NOMO-1 (cell line): ENCODE data around the gene PDGFB.
A peak's percentile ranks its signal among the peaks of the same experiment; 100 is the strongest.

Experiments used
- DNase-seq, 2 experiments: peaks; one replicate each; lab custom pipeline; 2025; ENCODE audit not compliant: unreplicated experiment in 2 of 2; lab: John Stamatoyannopoulos, UW

The PDGFB gene

DNA sequence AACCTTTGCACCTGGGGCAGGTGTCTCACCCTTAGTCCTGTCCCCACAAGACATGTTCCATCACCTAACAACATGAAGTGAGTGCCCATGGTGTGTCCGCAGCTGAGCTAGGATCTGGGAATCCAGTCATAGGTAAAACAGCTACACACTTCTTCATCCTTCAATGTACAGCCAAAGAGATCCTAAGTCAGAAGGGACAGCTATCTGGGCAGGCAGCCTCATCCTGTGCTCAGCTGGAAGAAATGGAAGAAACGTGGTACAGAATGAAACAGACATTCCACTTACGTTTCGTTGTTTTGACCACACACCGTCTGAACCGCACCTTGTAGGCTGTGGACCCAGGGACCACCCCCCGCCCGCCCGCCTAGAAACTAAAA, 30.8 kb downstream of the PDGFB start:
- no peak for DNase-seq

- no peak for DNase-seq
Observed at GRCh38 chr22:39212721-39213376, 31.9 kb downstream of the PDGFB start.

DNA sequence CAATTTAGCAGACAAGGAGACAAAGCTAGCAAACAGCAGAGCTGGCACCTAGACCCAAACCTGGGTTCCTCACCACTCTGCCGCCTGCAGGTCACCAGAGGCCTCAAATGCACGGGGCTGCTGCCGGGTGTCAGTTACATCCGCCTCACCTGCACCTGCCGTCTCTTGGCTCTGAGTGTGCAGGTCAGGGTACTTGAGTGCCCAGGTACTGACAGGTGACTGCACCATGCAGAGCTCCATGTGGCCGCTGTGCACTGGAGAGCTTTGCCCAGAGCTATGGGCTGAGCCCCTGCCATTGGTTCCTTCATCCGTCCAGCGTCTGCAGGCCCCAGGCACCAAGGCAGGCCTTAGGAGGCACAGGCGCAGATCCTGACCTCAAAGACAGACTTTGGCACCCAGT, 35.0 kb downstream of the PDGFB start:
- no peak for DNase-seq

DNA sequence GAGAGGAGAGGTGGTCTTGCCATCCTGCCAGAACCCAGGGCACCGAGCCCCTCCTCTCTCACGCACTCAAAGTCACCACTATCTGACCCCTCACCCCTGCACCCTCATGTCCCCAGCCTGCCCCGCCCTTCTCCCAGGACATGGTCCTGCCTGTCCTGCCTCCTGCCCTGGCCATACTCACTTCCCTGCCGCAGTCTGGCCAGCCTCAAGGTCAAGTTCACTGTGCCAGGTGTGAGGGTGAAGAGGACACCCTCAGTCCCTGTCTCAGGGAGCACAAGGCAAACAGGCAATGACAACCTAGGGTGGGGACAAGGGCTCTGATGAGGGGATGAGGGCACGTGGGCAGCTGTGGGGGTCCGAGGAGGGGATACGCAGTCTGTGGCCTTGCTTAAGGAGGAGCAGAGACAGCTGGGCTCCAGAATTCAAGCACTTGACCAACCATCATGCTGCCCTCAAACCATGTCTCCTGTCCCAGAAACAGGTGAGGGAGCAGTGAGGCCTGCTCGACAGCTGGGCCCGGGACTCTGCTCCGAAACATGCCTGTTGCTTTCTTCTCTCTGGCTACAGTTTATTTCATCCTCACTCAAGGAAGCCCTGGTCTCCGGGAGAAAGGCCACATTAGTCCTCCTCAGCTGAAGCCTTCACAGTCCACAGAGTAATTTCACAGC, 36.6 kb downstream of the PDGFB start:
- DNase-seq, result no peak

- DNase-seq, result no peak
Observed at GRCh38 chr22:39207141-39208012, 37.4 kb downstream of the PDGFB start.

DNA sequence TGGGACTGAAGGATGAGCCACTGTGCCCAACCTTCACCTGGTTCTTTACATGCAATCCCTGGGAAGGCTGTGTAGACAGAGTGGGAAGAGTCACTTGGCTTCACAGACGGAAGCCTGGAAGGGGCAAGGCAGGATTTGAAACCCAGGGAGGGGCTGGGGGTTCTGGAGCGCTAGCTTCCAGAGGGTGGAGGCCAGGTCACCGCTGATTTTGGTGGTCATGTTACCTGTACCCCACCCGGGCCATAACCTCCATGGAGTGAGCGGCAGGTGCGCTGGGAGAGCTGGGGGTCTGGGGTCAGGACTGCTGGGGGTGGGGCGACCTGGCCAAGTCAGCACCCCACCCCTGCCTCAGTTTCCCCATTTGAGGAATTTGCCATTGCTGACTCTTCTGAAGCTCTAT, 38.3 kb downstream of the PDGFB start:
- DNase-seq, result no peak

GRCh38 chr22:39205344-39206021, 39.3 kb downstream of the PDGFB start:
- peak in 1 of 2 experiments; percentile 27 for DNase-seq

DNA sequence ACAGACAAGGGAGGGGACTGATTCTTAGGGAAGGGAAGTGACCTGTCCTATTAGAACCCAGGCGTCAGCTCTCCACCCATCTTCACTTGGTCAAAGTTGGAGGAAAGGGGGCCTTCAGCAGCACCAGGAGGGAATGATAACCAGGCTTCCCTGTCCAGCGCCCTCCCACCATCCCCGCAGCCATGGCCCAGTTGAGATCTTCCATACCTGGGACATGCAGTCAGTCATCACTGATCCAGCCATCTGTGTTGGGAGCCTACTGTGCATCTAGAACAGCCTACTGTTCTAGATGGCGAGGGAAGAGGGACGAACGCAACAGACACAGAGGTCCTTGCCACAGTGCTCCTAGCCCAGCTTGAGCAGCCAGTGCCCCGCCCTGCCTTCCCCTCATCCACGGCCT, 40.6 kb downstream of the PDGFB start:
- DNase-seq, result no peak

- peak in 1 of 2 experiments; percentile 28 for DNase-seq
Observed at GRCh38 chr22:39197578-39197977, 47.2 kb downstream of the PDGFB start.

DNA sequence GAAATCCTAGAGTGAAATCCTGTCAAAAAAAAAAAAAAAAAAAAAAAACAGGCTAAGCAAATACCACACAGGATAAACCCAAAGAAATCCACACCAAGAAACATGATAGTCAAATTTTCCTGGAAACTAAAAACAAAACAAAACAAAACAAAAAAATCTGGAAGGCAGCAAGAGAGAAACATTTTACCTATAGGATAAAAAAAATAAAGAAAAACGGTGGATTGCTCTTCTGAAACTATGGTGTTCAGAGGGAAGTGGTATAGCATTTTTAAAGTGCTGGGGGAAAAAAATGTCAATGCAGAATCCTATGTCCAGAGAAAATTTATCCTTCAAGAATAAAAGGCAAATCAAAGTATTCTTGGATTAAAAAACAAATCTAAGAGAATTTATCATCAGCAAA, 50.7 kb downstream of the PDGFB start:
- DNase-seq, result no peak

- DNase-seq, result no peak
Observed at GRCh38 chr22:39188809-39189208, 56.0 kb downstream of the PDGFB start.

GRCh38 chr22:39185601-39186012, 59.2 kb downstream of the PDGFB start:
- no peak for DNase-seq

GRCh38 chr22:39184586-39185577, 59.9 kb downstream of the PDGFB start:
- DNase-seq, result no peak

GRCh38 chr22:39183991-39184585, 60.7 kb downstream of the PDGFB start:
- DNase-seq, result no peak

DNA sequence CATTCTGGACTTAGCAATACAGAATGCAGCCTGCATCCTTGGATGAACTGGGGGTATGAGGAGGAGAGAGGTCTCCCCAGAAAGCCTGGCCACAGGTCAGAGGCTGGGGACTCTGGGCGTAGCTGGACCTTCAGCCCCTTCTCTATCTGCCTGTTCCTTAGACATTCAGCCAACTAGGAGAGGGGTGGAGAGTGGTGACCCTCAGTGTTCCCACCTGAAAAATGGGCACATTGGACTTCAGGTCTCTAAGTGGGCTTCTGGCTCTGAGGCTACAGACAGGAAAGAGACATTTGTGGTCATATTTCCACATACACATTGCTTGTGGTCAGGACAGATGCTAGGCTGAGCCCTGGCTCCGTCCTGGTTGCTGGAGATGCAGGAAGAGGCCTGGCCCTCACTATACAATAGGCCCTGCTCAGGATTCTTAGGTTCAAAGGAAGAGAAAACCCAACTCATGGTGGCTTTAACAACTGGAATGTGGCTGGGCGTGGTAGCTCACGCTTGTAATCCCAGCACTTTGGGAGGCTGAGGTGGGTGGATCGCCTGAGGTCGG, 62.2 kb downstream of the PDGFB start:
- no peak for DNase-seq

GRCh38 chr22:39181778-39182177, 63.0 kb downstream of the PDGFB start:
- no peak for DNase-seq

GRCh38 chr22:39181356-39181755, 63.4 kb downstream of the PDGFB start:
- no peak for DNase-seq

- no peak for DNase-seq
Observed at GRCh38 chr22:39179841-39180335, 64.9 kb downstream of the PDGFB start.

DNA sequence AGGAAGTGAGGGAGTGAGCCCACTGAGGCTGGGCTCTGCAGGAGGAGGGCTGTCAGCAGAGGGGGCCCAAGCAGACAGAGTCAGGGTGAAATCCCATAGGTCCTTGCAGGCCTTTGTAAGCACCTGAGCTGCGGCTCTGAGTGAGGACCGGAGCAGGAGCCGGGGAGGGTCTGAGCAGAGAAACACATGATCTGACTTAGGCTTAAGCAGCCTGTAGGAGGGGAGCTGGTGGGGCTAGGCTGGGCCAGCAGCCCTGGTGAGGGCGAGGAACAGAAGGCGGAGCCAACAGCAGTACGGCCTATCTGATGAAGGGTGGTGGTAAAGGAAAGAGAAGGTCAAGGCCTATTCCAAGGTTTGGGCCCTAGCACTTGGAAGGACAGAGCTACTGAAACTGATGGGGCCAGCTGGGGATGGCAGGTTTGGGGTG, 65.4 kb downstream of the PDGFB start:
- no peak for DNase-seq
